H1 (cell line): ENCODE results near the gene GABRR2. TPM values are rescaled to one million over a fixed set of nuclear protein-coding genes. Genes with fewer than 3 reads are reported as not detected.
"Not testable (repeated sequence)": the region's sequence is repeated elsewhere in the genome, so short reads cannot be mapped to it uniquely, and the experiment has no call there.

Experiments used
- CTCF ChIA-PET: fragments of 300-600 bp; sonication (Branson Sonifier 250); formaldehyde crosslinking; loops from one replicate; lab custom pipeline; 2021; ENCODE audit not compliant: partially characterized antibody; lab: Charles Lee
- POLR2A ChIA-PET: fragments of 300-600 bp; sonication (Branson Sonifier 250); formaldehyde crosslinking; loops from one replicate; lab custom pipeline; 2021; ENCODE audit warnings: inconsistent platforms; ENCODE audit not compliant: partially characterized antibody; lab: Charles Lee
- DNase-seq, 2 experiments: peaks; one replicate each; pipeline versions ENCODE4 v3.0.0 to v3.0.0-alpha.2; 2010 to 2022; ENCODE audit warnings: low spot score in 2 of 2, low read depth in 1 of 2, mixed read lengths in 1 of 2
- FAIRE-seq: peaks from 2 replicates; lab custom pipeline; 2011; peaks lifted over from hg19 to GRCh38; lab: Jason Lieb, UNC
- H2AFZ ChIP-seq: 2 replicates; pipeline ENCODE4 v1.8.1; 2012; ENCODE audit warnings: low read length, inconsistent platforms
- H2AK5ac ChIP-seq: 2 replicates; pipeline ENCODE4 v1.6.1; 2013; ENCODE audit warnings: low read depth, low read length
- H2BK120ac ChIP-seq: replicated peaks from 2 replicates; pipeline ENCODE3; 2013; ENCODE audit warnings: low read depth, low read length, inconsistent platforms
- H2BK12ac ChIP-seq: 2 replicates; pipeline ENCODE4 v1.6.1; 2013; ENCODE audit warnings: low read depth, low read length
- H2BK15ac ChIP-seq: 2 replicates; pipeline ENCODE4 v1.6.1; 2013; ENCODE audit warnings: low read length
- H2BK20ac ChIP-seq: 2 replicates; pipeline ENCODE4 v1.6.1; 2013; ENCODE audit warnings: low read length
- H2BK5ac ChIP-seq: 2 replicates; pipeline ENCODE4 v1.6.1; 2013; ENCODE audit warnings: low read depth, low read length
- H3K14ac ChIP-seq: 2 replicates; pipeline ENCODE4 v1.6.1; 2013; ENCODE audit warnings: inconsistent platforms; ENCODE audit not compliant: insufficient read length
- H3K18ac ChIP-seq: 2 replicates; pipeline ENCODE4 v1.6.1; 2013; ENCODE audit warnings: low read length; ENCODE audit errors: extremely low read depth
- H3K23ac ChIP-seq: 2 replicates; pipeline ENCODE4 v1.6.1; 2013; ENCODE audit warnings: inconsistent platforms; ENCODE audit not compliant: insufficient read length
- H3K23me2 ChIP-seq: 2 replicates; pipeline ENCODE4 v1.6.1; 2013; ENCODE audit warnings: low read depth, low read length
- H3K27ac ChIP-seq: 2 replicates; pipeline ENCODE4 v1.6.1; 2011; ENCODE audit warnings: low read depth, low read length, inconsistent platforms
- H3K27me3 ChIP-seq, 4 experiments: replicated peaks in 1 of 4; 1 replicate in 1 of 4; 2 replicates in 3 of 4; pipeline versions ENCODE4 v1.6.1 to v1.8.1; 2011 to 2013; ENCODE audit warnings: low read length in 3 of 4, mild to moderate bottlenecking in 3 of 4, inconsistent platforms in 2 of 4, mixed read lengths in 2 of 4, moderate library complexity in 1 of 4; ENCODE audit not compliant: control insufficient read depth in 3 of 4, insufficient read depth in 3 of 4; ENCODE audit errors: extremely low read depth in 1 of 4
- H3K36me3 ChIP-seq, 4 experiments: 2 replicates each; pipeline versions ENCODE4 v1.6.1 to v1.8.1; 2011 to 2013; ENCODE audit warnings: mild to moderate bottlenecking in 4 of 4, low read length in 3 of 4, moderate library complexity in 2 of 4, control low read depth in 1 of 4, inconsistent platforms in 1 of 4; ENCODE audit not compliant: insufficient read depth in 4 of 4, control insufficient read depth in 2 of 4
- H3K4ac ChIP-seq: replicated peaks from 2 replicates; pipeline ENCODE3; 2013; ENCODE audit warnings: low read length, low read depth, mixed read lengths, inconsistent platforms; ENCODE audit not compliant: insufficient read length
- H3K4me1 ChIP-seq, 4 experiments: replicated peaks in 1 of 4; 1 replicate in 1 of 4; 2 replicates in 3 of 4; pipeline versions ENCODE4 v1.6.1 to v1.8.1; 2011 to 2013; ENCODE audit warnings: low read length in 3 of 4, inconsistent platforms in 2 of 4, mixed read lengths in 1 of 4; ENCODE audit not compliant: insufficient read depth in 4 of 4, control insufficient read depth in 3 of 4
- H3K4me2 ChIP-seq, 2 experiments: 2 replicates each; pipeline versions ENCODE4 v1.6.1 to v1.8.1; 2011 to 2013; ENCODE audit warnings: low read depth in 2 of 2, low read length in 2 of 2, control low read depth in 1 of 2, inconsistent platforms in 1 of 2, mild to moderate bottlenecking in 1 of 2; ENCODE audit not compliant: insufficient read depth in 1 of 2
- H3K4me3 ChIP-seq, 4 experiments: fragments of 200-600, 300-600 bp in 1 of 4; sonication (generic), shearing (Covaris generic), sonication (Bioruptor Twin) in 1 of 4; 2 replicates each; pipeline versions ENCODE4 v1.5.1 to v1.8.1; 2011 to 2016; ENCODE audit warnings: low read length in 4 of 4, low read depth in 3 of 4, control low read depth in 2 of 4, inconsistent platforms in 2 of 4, mild to moderate bottlenecking in 2 of 4, mixed read lengths in 1 of 4, moderate library complexity in 1 of 4; ENCODE audit not compliant: insufficient read depth in 2 of 4; ENCODE audit errors: extremely low read depth in 1 of 4
- H3K56ac ChIP-seq: replicated peaks from 2 replicates; pipeline ENCODE3; 2013; ENCODE audit warnings: low read depth, mild to moderate bottlenecking, mixed read lengths, low read length, inconsistent platforms; ENCODE audit not compliant: insufficient read length
- H3K79me1 ChIP-seq: 2 replicates; pipeline ENCODE4 v1.6.1; 2013; ENCODE audit warnings: low read depth, low read length, control low read depth
- H3K79me2 ChIP-seq, 2 experiments: 2 replicates each; pipeline versions ENCODE4 v1.6.1 to v1.8.1; 2012 to 2013; ENCODE audit warnings: low read length in 2 of 2, mild to moderate bottlenecking in 2 of 2, inconsistent platforms in 1 of 2; ENCODE audit not compliant: insufficient read depth in 2 of 2, control insufficient read depth in 1 of 2
- H3K9ac ChIP-seq, 4 experiments: replicated peaks in 1 of 4; 1 replicate in 1 of 4; 2 replicates in 3 of 4; pipeline versions ENCODE4 v1.6.1 to v1.8.1; 2011 to 2013; ENCODE audit warnings: low read depth in 3 of 4, low read length in 3 of 4, control low read depth in 2 of 4, mild to moderate bottlenecking in 2 of 4, moderate library complexity in 2 of 4, inconsistent platforms in 1 of 4; ENCODE audit errors: extremely low read depth in 1 of 4
- H3K9me3 ChIP-seq, 2 experiments: 2 replicates each; pipeline versions ENCODE4 v1.6.1 to v1.8.1; 2012 to 2013; ENCODE audit warnings: mild to moderate bottlenecking in 2 of 2, moderate library complexity in 2 of 2, control low read depth in 1 of 2, inconsistent platforms in 1 of 2, low read depth in 1 of 2, low read length in 1 of 2, mixed read lengths in 1 of 2; ENCODE audit not compliant: insufficient read depth in 2 of 2
- H4K20me1 ChIP-seq, 2 experiments: replicated peaks in 1 of 2; 2 replicates each; pipeline versions ENCODE3 to v1.8.1; 2011 to 2013; ENCODE audit warnings: inconsistent platforms in 2 of 2, low read length in 2 of 2, mild to moderate bottlenecking in 1 of 2; ENCODE audit not compliant: insufficient read depth in 2 of 2, control insufficient read depth in 1 of 2
- H4K5ac ChIP-seq: 2 replicates; pipeline ENCODE4 v1.6.1; 2013; ENCODE audit warnings: low read length, low read depth, mixed read lengths, inconsistent platforms; ENCODE audit not compliant: insufficient read length
- H4K8ac ChIP-seq: 2 replicates; pipeline ENCODE4 v1.8.0; 2013; ENCODE audit warnings: mild to moderate bottlenecking, moderate library complexity, low read length, inconsistent platforms; ENCODE audit not compliant: insufficient read depth; ENCODE audit errors: extremely low read depth
- H4K91ac ChIP-seq: replicated peaks from 2 replicates; pipeline ENCODE3; 2013; ENCODE audit warnings: low read length, mixed read lengths, inconsistent platforms; ENCODE audit not compliant: insufficient read length
- ASH2L ChIP-seq: fragments of 200-600, 300-600 bp; sonication (generic); IDR thresholded peaks from one replicate; pipeline ENCODE4 v1.7.1; 2017; ENCODE audit warnings: low read length
- WGBS, 2 experiments: shearing (Covaris generic) in 1 of 2; methylation state at CpG; one replicate each; pipeline versions ENCODE4 v1.1.6 to v1.1.7; 2013 to 2015; ENCODE audit warnings: low lambda C conversion rate in 2 of 2, mixed read lengths in 2 of 2, inconsistent platforms in 1 of 2, low coverage in 1 of 2, missing lambda C conversion rate in 1 of 2; ENCODE audit not compliant: insufficient replicate concordance in 2 of 2, insufficient coverage in 1 of 2, insufficient read length in 1 of 2; ENCODE audit errors: extremely low coverage in 1 of 2, missing lambda C conversion rate in 1 of 2; 5-methylcytosine and 5-hydroxymethylcytosine counted together
- polyA plus RNA-seq, 7 experiments: library from polyadenylated mRNA; depleted of rRNA in 3 of 7; stranded (reverse) in 5 of 7; unstranded in 2 of 7; fragments of >200 nt in 5 of 7; fragments of 200-250 nt in 2 of 7; gene quantifications; 1 replicate in 5 of 7; 2 replicates in 1 of 7; 4 replicates in 1 of 7; pipeline versions ENCODE4 v1.2.1 to v1.2.3, GENCODE V29; 2011 to 2013; ENCODE audit warnings: missing spikeins in 2 of 7, mixed read lengths in 2 of 7
- total RNA-seq: library from RNA; stranded (reverse); fragmentation: NEBNext Ultra II Directional; extraction: Animal tissue kit (Norgen Biotek cat#: 25700); gene quantifications from 2 replicates; pipeline ENCODE4 v1.2.1, GENCODE V29; 2021

The GABRR2 gene
- total and polyA plus RNA-seq, 2 of the 8 experiments (the other 6 are each of a cell fraction or from before 2014, with no cell fraction given) = not detected

DNA sequence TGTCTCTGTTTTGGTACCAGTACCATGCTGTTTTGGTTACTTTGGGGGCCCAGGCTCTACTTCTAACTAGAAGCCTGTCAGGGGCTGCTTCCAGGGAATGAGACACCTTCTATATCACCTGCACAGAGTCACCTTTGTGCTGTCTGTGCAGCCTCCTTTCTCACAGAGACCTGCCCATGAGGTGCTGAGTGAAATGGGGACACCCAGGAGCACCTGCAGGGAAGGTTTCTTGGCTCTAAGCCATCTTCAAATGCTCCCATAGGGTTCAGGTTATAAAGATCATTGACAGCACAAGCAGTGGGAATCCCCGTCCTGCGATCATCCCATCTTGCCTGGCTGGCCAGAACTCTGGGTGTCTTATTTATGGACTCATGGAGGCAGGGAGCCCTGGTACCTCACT is 19.1 kb downstream of the GABRR2 start (continued):
- TF ChIP-seq ASH2L = no peak

DNA sequence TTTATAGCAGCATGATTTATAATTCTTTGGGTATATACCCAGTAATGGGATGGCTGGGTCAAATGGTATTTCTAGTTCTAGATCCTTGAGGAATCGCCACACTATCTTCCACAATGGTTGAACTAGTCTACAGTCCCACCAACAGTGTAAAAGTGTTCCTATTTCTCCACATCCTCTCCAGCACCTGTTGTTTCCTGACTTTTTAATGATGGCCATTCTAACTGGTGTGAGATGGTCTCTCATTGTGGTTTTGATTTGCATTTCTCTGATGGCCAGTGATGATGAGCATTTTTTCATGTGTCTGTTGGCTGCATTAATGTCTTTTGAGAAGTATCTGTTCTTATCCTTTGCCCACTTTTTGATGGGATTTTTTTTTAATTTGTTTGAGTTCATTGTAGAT is 20.0 kb downstream of the GABRR2 start:
- H3K79me2 ChIP-seq, H2BK20ac ChIP-seq, H3K9me3 ChIP-seq, H2BK15ac ChIP-seq, H3K14ac ChIP-seq, POLR2A ChIA-PET, H3K23me2 ChIP-seq, H3K4me2 ChIP-seq, H2BK5ac ChIP-seq, H3K27ac ChIP-seq, H3K4ac ChIP-seq, H4K91ac ChIP-seq, H3K27me3 ChIP-seq, H3K9ac ChIP-seq, H3K23ac ChIP-seq, FAIRE-seq, H4K20me1 ChIP-seq, H3K18ac ChIP-seq, H2AFZ ChIP-seq, H2AK5ac ChIP-seq, H3K4me3 ChIP-seq, H2BK12ac ChIP-seq, DNase-seq, H2BK120ac ChIP-seq, H3K79me1 ChIP-seq, CTCF ChIA-PET, H4K5ac ChIP-seq, H3K4me1 ChIP-seq, H3K56ac ChIP-seq, H3K36me3 ChIP-seq, H4K8ac ChIP-seq: not testable (repeated sequence)
- no CpG with 5 or more reads among the region's 1 CpG for WGBS, 2 experiments
